HepG2 (cell line): Measurements from ENCODE around the gene HNRNPA1. TPM values are rescaled to one million over a fixed set of nuclear protein-coding genes. Genes with fewer than 3 reads are reported as not detected.

Source experiments
- BCLAF1 ChIP-seq: fragments of 450-650 bp; IDR thresholded peaks from 2 replicates; pipeline ENCODE4 v1.6.1; 2017; ENCODE audit warnings: mild to moderate bottlenecking
- GATAD1 ChIP-seq: IDR thresholded peaks from 2 replicates; pipeline ENCODE4 v1.6.1; 2016; ENCODE audit warnings: missing genetic modification reagents, missing compliant biosample characterization
- HIVEP1 ChIP-seq: sonication (generic); formaldehyde crosslinking; IDR thresholded peaks from 2 replicates; pipeline ENCODE4 v1.4.0; 2020; ENCODE audit warnings: mild to moderate bottlenecking, missing genetic modification reagents
- HOXD1 ChIP-seq: sonication (generic); formaldehyde crosslinking; IDR thresholded peaks from 2 replicates; pipeline ENCODE4 v1.5.0; 2020; ENCODE audit warnings: missing genetic modification reagents
- ISL2 ChIP-seq: sonication (generic); formaldehyde crosslinking; IDR thresholded peaks from 2 replicates; pipeline ENCODE4 v1.5.0; 2020; ENCODE audit warnings: missing genetic modification reagents
- KLF13 ChIP-seq: sonication (generic); formaldehyde crosslinking; IDR thresholded peaks from 2 replicates; pipeline ENCODE4 v1.4.0; 2020; ENCODE audit warnings: mild to moderate bottlenecking, missing genetic modification reagents
- MIER3 ChIP-seq: IDR thresholded peaks from 2 replicates; pipeline ENCODE4 v1.6.1; 2016; ENCODE audit warnings: missing compliant biosample characterization, borderline replicate concordance
- PHB2 ChIP-seq: fragments of 450-650 bp; IDR thresholded peaks from 2 replicates; pipeline ENCODE4 v1.6.1; 2018; ENCODE audit not compliant: partially characterized antibody
- PRPF4 ChIP-seq: fragments of 200-400 bp; formaldehyde crosslinking; IDR thresholded peaks from 2 replicates; pipeline ENCODE4 v1.6.1; 2016; ENCODE audit warnings: low read length, low read depth; ENCODE audit not compliant: poor library complexity, severe bottlenecking
- TSC22D2 ChIP-seq: sonication (generic); formaldehyde crosslinking; IDR thresholded peaks from 2 replicates; pipeline ENCODE4 v1.5.1; 2020; ENCODE audit warnings: missing genetic modification reagents, mild to moderate bottlenecking, borderline replicate concordance
- WIZ ChIP-seq: sonication (generic); formaldehyde crosslinking; IDR thresholded peaks from 2 replicates; pipeline ENCODE4 v1.5.1; 2020; ENCODE audit warnings: mild to moderate bottlenecking, missing genetic modification reagents
- YY1 ChIP-seq: IDR thresholded peaks from 2 replicates; pipeline ENCODE4 v1.6.1; 2011; ENCODE audit warnings: low read length, low read depth, moderate library complexity, mild to moderate bottlenecking; ENCODE audit not compliant: insufficient read depth, insufficient replicate concordance
- ZBTB38 ChIP-seq: sonication (generic); formaldehyde crosslinking; IDR thresholded peaks from 2 replicates; pipeline ENCODE4 v1.5.1; 2020; ENCODE audit warnings: mild to moderate bottlenecking, missing genetic modification reagents
- ZFP41 ChIP-seq: sonication (generic); formaldehyde crosslinking; IDR thresholded peaks from 2 replicates; pipeline ENCODE4 v1.4.0; 2020; ENCODE audit warnings: mild to moderate bottlenecking, missing genetic modification reagents, borderline replicate concordance
- ZFP91 ChIP-seq: sonication (generic); formaldehyde crosslinking; IDR thresholded peaks from 2 replicates; pipeline ENCODE4 v1.9.0; 2022; ENCODE audit warnings: missing genetic modification reagents, mild to moderate bottlenecking, borderline replicate concordance
- ZNF276 ChIP-seq: sonication (generic); formaldehyde crosslinking; IDR thresholded peaks from 2 replicates; pipeline ENCODE4 v1.4.0; 2020; ENCODE audit warnings: mild to moderate bottlenecking, low read depth, missing genetic modification reagents
- ZNF30 ChIP-seq: sonication (generic); formaldehyde crosslinking; IDR thresholded peaks from 2 replicates; pipeline ENCODE4 v1.5.0; 2020; ENCODE audit warnings: mild to moderate bottlenecking, missing genetic modification reagents
- ZNF317 ChIP-seq: sonication (generic); formaldehyde crosslinking; IDR thresholded peaks from 2 replicates; pipeline ENCODE4 v1.5.0; 2020; ENCODE audit warnings: mild to moderate bottlenecking, missing genetic modification reagents
- ZNF572 ChIP-seq: sonication (generic); formaldehyde crosslinking; IDR thresholded peaks from 2 replicates; pipeline ENCODE4 v1.5.1; 2020; ENCODE audit warnings: mild to moderate bottlenecking, missing genetic modification reagents
- polyA plus RNA-seq, 8 experiments: library from polyadenylated mRNA; depleted of rRNA in 3 of 8; stranded (reverse) in 7 of 8; unstranded in 1 of 8; fragments of >200 nt; fragmentation: Illumina TruSeq in 4 of 8; extraction: Trizol in 4 of 8; gene quantifications; 2 replicates each; pipeline versions ENCODE4 v1.2.1 to v1.2.3, GENCODE V29; 2011 to 2016; ENCODE audit warnings: low read depth in 4 of 8, missing spikeins in 1 of 8, mixed read lengths in 1 of 8; ENCODE audit not compliant: insufficient read depth in 1 of 8
- total RNA-seq, 5 experiments: library from RNA; depleted of rRNA; stranded (reverse); fragments of >200 nt; fragmentation: Illumina TruSeq; extraction: Trizol; gene quantifications; 2 replicates each; pipeline ENCODE4 v1.2.3, GENCODE V29; 2016; ENCODE audit warnings: low read depth in 1 of 5
- TF ChIP-seq, protein P1 (sequence below): sonication (generic); formaldehyde crosslinking; IDR thresholded peaks from 2 replicates; pipeline ENCODE4 v1.5.0; 2020; ENCODE audit warnings: missing genetic modification reagents
- TF ChIP-seq, protein P2 (sequence below): IDR thresholded peaks from 2 replicates; pipeline ENCODE4 v1.6.1; 2016; ENCODE audit warnings: missing biosample characterization, missing genetic modification reagents, low read depth

HNRNPA1 gene
- total and polyA plus RNA-seq, 2 of the 13 experiments (the other 11 are each of a cell fraction or from before 2014, with no cell fraction given) = 535 to 1,820 TPM

- no peak; the same call in 1 of the 2 replicates for TF ChIP-seq ZFP91
- TF ChIP-seq ZBTB38 (CRISPR knock-in tag) = no peak
- peak; percentile 57 for TF ChIP-seq ISL2
- TF ChIP-seq ZNF572 (CRISPR knock-in tag) = no peak
- TF ChIP-seq, protein P1, sequence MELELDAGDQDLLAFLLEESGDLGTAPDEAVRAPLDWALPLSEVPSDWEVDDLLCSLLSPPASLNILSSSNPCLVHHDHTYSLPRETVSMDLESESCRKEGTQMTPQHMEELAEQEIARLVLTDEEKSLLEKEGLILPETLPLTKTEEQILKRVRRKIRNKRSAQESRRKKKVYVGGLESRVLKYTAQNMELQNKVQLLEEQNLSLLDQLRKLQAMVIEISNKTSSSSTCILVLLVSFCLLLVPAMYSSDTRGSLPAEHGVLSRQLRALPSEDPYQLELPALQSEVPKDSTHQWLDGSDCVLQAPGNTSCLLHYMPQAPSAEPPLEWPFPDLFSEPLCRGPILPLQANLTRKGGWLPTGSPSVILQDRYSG = no peak
- TF ChIP-seq PHB2 = no peak
- no peak for TF ChIP-seq ZNF30 (CRISPR knock-in tag)
- 0 out of 2 replicates have a peak, but pooled peaks have one; percentile 11 for TF ChIP-seq ZNF276 (CRISPR knock-in tag)
- TF ChIP-seq PRPF4 = peak; percentile 83
- TF ChIP-seq, protein P2, sequence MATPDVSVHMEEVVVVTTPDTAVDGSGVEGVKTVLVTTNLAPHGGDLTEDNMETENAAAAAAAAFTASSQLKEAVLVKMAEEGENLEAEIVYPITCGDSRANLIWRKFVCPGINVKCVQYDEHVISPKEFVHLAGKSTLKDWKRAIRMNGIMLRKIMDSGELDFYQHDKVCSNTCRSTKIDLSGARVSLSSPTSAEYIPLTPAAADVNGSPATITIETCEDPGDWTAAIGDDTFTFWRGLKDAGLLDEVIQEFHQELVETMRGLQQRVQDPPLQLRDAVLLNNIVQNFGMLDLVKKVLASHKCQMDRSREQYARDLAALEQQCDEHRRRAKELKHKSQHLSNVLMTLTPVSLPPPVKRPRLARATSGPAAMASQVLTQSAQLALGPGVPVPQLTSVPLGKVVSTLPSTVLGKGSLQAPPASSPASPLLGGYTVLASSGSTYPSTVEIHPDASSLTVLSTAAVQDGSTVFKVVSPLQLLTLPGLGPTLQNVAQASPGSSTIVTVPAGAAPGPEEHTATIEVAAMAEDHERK = no peak
- no peak for TF ChIP-seq GATAD1 (CRISPR knock-in tag)
- TF ChIP-seq TSC22D2 (CRISPR knock-in tag) = no peak
- TF ChIP-seq ZFP41 (CRISPR knock-in tag) = no peak
- TF ChIP-seq KLF13 (CRISPR knock-in tag) = no peak
- no peak for TF ChIP-seq WIZ (CRISPR knock-in tag)
- TF ChIP-seq ZNF317 (CRISPR knock-in tag) = no peak
- TF ChIP-seq BCLAF1 = no peak
- no peak for TF ChIP-seq YY1
- no peak for TF ChIP-seq HOXD1 (CRISPR knock-in tag)
- no peak for TF ChIP-seq MIER3 (CRISPR knock-in tag)
- no peak for TF ChIP-seq HIVEP1 (CRISPR knock-in tag)
Observed at GRCh38 chr12:54301428-54302048, 21.0 kb downstream of the HNRNPA1 start (continued).
